GM18870 (cell line): ENCODE data around the gene CYBC1.
A peak's percentile ranks its signal among the peaks of the same experiment; 100 is the strongest.

Source experiments
- ATAC-seq: cut with Tn5 transposase; IDR thresholded peaks from one replicate; pipeline ENCODE4 v1.9.1; 2021; ENCODE audit warnings: moderate library complexity; ENCODE audit not compliant: unreplicated experiment

CYBC1 gene

DNA sequence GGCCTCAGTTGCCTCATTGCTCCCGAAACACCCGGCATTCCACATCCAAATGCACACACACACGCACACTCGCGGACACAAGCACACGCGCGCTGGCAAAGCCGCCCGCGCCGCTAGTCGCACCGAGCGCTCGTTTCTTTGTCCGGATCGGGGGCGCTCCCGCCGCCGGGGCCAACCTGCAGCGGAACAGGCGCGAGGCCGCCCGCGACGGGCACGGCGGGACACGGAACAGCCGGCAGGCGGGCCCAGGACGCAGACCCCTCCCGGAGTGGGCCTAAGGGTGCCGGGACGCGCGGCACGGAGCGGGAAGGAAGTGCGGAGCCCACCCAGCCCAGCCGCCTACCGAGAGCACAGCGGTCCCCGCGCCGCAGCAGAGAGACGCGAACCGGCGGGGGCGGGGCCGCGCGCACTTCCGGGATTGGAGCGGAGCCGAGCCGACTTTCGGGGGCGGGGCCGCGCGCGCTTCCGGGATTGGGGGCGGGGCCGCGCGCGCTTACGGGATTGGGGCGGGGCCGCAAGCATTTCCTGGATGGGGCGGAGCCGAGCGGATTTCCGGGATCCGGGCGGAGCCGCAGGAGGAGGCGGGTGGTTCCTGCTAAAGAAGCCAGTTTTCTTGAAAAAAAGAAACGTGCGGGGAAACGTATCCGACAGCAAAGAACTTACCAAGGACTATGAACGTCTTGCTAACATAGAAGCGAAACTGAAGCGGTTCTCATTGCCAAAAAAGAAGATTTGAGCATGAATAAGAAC, at the start of gene CYBC1:
Gene CYBC1, minus strand, starts transcription at position 396 of the 750 bp plus-strand sequence. CDS start 1,498 bp downstream, outside the sequence.
- ATAC-seq = no peak

DNA sequence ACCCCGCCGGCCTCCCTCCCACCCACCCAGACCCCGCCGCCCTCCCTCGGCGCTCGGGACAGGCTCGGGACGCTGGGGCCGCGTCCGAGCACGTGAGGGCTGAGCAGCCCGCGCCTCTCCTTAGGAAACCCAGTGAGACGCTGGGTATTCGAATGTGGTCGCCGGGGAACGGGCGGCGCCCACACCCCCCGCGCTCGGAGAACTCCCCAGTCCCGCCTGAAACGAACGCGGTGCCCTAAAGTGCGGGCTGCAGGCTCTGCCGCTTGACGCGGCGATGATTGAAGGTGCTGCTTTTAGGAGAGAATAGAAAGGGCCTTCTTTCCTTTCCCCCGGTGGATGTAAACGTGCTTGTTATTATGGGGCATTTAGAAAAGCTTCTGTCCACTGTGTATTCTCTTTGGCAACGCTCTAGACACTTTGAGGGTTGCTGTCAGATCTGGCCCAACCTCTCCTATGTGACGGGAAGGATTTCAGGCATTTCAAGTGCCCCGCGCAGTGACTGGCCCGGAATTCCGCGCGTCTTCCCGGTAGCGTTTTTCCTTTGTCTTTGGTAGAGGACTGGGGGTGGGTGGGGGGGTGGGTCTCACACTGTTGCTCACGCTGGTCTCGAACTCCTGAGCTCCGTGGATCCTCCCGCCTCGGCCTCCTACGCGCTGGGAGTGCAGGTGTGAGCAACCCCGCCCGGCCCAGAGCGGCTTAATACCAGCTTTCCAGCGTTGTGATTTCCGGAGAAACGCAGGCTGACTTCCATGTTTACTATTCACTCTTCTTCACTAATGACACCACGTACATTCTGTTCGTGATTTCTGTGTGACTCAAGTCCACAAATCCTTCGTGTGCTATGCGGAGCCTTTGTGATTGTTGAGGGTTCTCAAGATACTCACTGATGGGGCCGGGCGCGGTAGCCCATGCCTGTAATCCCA, 47.2 kb upstream of the CYBC1 start:
- ATAC-seq = no peak

DNA sequence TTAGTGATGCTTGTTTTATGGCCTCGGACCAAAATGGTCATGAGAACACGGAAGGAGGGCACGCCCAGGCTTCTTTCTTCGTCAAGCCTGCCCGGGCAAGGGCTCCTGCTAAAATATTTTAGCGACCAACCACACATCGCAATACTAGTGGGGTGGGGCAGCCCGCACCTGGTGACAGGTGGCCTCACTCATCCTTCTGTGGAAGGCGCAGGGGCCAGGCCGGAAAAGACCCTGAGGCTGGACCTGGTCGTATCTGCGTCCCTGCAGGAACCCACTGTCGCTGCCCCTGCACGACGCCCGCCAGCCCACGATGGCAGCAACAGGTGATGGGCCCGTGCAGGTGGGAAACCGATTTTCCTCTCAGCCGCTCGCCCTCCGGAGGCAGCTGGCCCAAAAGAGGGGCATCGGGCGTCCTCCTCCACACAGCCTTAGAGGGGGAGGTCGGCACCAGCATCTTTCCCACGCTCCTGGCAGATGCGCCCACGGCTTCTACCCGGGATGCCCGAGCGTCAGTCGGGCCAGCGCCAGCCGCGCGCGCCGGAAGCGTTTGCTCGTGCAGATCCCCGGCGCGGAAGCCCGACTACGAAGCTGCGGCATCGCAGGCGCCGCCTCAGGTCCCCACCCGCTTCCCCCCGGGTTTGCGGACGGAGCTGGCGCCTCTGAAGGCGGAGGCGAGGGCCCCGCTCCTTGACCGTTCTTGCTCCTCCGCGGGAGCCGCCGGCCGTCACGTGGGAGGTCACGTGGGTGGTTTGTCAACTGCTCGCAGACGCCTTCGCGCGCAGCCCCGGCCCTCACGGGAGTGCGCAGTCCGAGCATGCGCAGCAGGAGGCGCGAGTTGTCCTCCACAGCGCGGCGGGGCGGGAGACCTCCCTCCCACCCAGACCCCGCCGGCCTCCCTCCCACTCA, 46.2 kb upstream of the CYBC1 start:
- peak; percentile 45 for ATAC-seq

DNA sequence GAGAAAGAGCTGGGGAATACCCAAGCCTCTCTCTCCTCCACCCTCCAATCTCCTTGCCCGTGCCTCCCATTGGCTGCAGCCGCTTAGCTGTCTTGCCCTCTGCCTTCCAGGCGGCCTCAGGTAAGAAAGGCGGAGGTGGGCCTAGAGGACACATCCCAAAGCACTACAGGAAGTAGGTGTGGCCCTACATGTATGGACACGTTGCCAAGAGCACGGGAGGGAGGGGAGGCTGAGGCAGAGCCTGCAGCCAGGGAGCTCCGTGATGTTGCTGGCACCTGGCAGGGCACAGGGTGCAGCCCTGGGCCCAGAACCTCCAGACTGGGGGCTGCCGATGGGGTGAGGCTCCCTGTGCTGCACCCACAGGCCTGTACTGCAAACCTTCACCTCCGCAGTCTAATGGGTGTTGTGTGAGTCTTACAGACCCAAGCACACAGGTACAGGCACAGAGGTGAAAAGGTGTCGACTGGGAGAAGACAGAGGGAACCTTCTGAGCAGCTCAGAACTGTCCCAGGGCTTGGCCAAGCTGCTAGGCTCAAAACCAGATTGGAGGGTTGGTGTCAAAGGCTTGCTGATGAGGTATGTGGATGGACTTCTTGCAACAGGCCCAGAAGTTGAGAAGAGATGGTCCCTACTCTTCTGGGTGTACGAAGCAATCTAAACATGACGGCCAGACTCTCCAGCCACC, 45.4 kb upstream of the CYBC1 start:
- no peak for ATAC-seq

DNA sequence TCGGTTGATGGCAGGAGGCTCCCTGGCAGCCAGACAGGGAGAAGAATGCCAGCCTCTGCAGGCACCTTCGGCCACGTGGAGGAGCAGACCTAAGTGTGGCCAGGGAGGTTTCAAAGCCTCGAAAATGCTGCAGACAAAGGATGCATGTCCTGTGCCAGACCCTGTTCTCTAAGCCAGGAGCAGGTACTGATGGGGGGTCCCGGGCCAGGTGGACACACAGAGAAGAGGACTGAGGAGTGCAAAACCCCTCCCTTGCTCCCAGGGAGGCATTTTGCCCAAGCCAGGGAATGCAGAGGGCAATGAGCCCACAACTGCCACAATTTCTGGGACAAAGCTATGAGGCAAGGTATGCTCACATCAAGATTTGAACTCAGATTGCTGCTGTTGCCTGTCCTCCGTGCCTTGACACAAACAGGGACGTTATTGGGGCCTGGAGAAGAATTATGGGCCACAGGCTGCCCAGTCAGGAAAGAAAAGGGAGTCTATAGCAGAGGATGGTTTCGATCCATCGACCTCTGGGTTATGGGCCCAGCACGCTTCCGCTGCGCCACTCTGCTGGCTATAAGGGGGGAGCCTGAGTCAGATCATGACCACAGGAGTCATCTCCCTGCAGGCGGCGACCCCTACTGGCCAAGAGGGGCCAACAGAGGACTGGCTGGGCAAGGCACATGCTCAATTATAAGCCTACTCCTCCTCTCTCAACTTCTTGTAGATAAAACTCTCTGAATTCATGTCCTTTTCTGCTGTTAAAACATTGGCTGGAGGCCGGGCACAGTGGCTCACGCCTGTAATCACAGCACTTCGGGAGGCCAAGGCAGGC, 43.9 kb upstream of the CYBC1 start:
- peak; percentile 52 for ATAC-seq

DNA sequence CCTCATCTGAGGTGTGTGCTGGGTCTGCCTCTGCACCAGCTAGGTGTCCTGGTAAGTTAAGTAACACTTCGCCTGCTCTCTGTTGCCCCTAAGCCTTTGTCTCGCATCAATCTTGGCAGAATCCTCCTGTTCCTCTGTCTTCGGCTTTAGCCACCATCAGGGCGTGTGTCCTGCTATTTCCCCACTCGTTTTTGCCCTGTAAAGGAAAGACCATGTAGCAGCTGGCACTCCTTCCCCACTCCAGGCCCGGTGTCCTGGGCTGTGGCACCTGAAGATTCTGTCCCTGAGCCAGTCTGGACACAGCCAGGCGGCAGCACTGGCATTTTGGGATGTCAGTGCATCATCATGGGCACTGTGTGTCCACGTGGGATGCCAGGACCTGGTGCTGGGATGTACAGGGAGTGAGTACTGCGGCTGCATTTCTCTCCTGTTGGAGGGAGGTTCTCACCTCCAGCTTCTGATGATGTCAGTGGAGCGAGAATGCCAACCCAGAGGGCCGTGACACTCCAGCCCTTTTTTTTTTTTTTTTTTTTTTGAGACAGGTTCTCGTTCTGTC, 42.8 kb upstream of the CYBC1 start:
- no peak for ATAC-seq

DNA sequence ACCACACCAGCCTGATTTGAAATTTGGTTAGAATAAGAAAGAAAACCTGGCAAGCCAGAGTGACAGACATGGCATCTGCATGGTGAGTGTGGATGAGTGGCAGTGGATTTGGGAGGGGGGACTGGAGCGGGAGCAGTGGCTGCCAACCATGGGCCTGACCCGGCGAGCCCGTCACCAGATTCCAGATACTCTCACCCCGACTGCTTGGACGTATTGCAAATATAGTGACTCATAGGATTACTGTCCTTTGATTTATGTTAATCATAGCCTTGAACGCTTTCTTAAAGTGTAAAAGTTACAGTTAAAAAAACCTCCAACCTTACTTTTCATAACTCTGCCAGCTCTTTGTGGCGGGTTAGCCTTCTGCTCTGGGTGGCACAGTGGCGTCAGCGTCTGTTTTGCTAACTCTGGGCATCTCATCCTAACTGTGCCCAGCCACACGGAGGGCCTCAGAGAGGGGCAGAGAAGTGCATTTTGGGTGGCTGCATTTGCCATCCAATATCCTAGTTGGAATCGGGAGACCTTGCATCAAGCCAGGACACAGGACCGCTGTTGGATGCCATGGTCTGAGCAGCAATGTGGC, 42.2 kb upstream of the CYBC1 start:
- ATAC-seq = no peak

DNA sequence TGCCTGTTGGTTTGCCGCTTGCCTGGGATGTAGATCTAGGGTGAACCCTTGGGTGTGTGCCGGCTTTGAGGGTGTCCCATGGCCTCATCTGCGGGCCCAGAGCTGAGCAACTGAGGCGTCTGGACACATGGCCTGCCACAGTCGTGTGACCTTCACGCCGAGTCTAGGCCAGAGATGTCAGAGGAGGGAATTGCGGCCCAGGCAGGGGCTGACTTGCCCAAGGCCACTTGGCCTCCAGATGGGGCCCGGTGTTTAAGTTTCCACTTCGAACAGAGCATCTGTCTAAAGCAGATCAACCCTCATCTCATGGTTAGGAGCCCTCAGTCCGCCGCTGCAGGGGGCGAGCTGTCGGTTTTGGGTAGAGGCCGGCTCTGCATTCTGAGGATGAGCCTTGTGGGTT, 41.0 kb upstream of the CYBC1 start:
- ATAC-seq = no peak

- ATAC-seq = no peak
Observed at GRCh38 chr17:82491196-82491530, 40.6 kb upstream of the CYBC1 start.

GRCh38 chr17:82490512-82491195, 40.1 kb upstream of the CYBC1 start:
- ATAC-seq = no peak

- no peak for ATAC-seq
Observed at GRCh38 chr17:82489851-82490511, 39.4 kb upstream of the CYBC1 start.

DNA sequence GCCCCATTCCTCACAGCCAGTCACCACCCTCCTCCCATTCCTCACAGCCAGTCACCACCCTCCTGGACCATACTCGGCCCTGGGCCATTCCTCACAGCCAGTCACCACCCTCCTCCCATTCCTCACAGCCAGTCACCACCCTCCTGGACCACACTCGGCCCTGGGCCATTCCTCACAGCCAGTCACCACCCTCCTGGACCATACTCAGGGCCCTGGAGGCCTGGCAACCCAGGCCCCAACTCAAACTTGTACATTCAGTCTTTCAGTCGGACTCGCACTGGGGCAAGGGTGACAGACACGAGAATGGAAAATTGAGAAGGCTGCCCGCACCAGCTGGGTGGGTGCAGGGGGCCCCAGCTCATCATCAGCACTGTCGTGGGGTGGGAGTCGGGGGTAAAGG, 38.6 kb upstream of the CYBC1 start:
- ATAC-seq = no peak

DNA sequence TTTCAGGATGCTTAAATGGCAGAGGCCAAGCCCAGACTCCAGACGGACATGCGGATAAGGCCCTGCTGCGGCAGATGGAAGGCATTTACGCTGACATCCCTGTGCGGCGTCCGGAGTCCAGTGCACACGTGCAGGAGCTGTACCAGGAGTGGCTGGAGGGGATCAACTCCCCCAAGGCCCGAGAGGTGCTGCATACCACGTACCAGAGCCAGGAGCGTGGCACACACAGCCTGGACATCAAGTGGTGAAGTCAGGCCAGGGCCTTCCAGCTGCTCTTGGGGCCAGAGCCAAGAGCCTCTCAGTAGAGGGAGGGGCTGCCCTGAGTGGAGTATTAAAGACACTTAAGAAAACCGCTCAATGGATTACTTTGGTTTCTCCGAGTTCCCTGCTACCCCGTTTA, 37.4 kb upstream of the CYBC1 start:
- no peak for ATAC-seq

- ATAC-seq = no peak
Observed at GRCh38 chr17:82486231-82487094, 35.9 kb upstream of the CYBC1 start.

DNA sequence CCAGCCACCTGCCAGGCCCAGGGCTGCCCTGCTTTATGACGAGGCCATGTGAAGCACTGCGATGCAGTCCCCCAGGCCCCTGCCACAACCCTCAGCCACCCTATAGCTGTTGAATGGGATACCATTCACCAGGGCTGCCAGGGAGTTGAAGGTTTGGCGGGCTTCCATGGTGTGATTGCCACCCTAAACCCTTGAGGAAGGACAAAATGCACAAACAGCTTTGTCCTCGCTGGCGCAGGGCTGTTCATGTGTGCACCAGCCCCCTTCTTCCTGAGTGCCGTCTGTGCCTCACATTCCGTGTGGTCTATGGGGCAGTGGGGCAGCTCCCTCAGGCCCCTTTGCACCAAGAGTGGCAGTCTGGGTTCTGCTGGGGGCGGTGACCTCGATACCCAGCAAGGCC, 33.3 kb upstream of the CYBC1 start:
- ATAC-seq = no peak

DNA sequence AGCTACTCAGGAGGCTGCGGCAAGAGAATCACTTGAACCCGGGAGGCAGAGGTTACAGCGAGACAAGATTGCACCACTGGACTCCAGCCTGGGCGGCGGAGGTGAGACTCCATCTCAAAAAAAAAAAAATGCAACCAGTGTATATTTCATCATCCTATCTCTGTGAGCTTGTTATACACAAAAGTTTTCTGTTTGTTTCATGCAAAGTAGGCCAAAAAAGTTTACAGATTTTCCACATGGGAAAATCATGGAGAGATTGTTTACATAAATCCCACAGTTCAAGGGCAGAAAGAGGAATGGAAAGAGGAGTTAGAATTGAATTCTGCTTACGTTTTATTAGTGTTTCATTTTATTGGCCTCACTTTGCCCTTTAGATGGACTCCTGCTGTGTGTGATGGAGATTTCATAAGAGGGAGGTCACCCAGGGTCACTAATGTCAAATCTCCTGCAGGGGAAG, 32.7 kb upstream of the CYBC1 start:
- no peak for ATAC-seq

GRCh38 chr17:82480318-82480717, 29.8 kb upstream of the CYBC1 start:
- no peak for ATAC-seq
